Testis (tissue), 3 donors: ENCODE results near the gene WAPL. TPM values are rescaled to one million over a fixed set of nuclear protein-coding genes. Genes with fewer than 3 reads are reported as not detected.

Experiments used
- DNase-seq: peaks from one replicate; pipeline ENCODE4 v3.0.0-alpha.2; 2019
- H3K27ac ChIP-seq, 2 donors: fragments of 200-600 bp; sonication (generic); one replicate each; pipeline ENCODE4 v1.5.1; 2019
- H3K27me3 ChIP-seq: fragments of 200-600 bp; sonication (generic); one replicate; pipeline ENCODE4 v1.5.1; 2019
- H3K36me3 ChIP-seq: fragments of 200-600 bp; sonication (generic); one replicate; pipeline ENCODE4 v1.5.1; 2017; ENCODE audit warnings: low read depth; ENCODE audit errors: missing control alignments
- H3K4me1 ChIP-seq: fragments of 200-600 bp; sonication (generic); one replicate; pipeline ENCODE4 v1.5.1; 2019
- H3K4me3 ChIP-seq, 2 donors: fragments of 200-600 bp; sonication (generic); one replicate each; pipeline ENCODE4 v1.5.1; 2017 to 2019
- H3K9me3 ChIP-seq: fragments of 200-600 bp; sonication (generic); one replicate; pipeline ENCODE4 v1.5.1; 2017
- CTCF ChIP-seq, 3 experiments: fragments of 450-650 bp in 2 of 3; fragments of 200-600 bp in 1 of 3; sonication (generic) in 1 of 3; IDR thresholded peaks; one replicate each; pipeline ENCODE4 v1.5.1; 2016 to 2019; ENCODE audit warnings: antibody characterized with exemption in 3 of 3, mild to moderate bottlenecking in 2 of 3, moderate library complexity in 1 of 3
- POLR2A ChIP-seq: fragments of 450-650 bp; IDR thresholded peaks from one replicate; pipeline ENCODE4 v1.6.1; 2017; ENCODE audit warnings: antibody characterized with exemption, mild to moderate bottlenecking, moderate library complexity
- WGBS, 2 donors: methylation state at CpG; one replicate each; pipeline ENCODE4 v1.1.5; 2018; 5-methylcytosine and 5-hydroxymethylcytosine counted together
- intact Hi-C: fragments of 100-400 bp; cut with DNase I; formaldehyde crosslinking; loops from one replicate; pipeline ENCODE4 v1.15.1; 2023; ENCODE audit warnings: low total_unique reads
- polyA plus RNA-seq: library from polyadenylated mRNA; stranded (reverse); fragments of 350-450 nt; fragmentation: Illumina TruSeq; extraction: RNeasy Lipid Tissue Mini Kit (QIAGEN cat#74804); gene quantifications from one replicate; pipeline ENCODE4 v1.2.3, GENCODE V29; 2014; ENCODE audit warnings: low read depth, low replicate concordance; ENCODE audit not compliant: insufficient read depth
- total RNA-seq, 2 donors: library from RNA; depleted of rRNA; stranded (reverse); fragments of >200 nt; gene quantifications; one replicate each; pipeline ENCODE4 v1.2.3, GENCODE V29; 2016

WAPL gene
- total and polyA plus RNA-seq, 3 donors from 2014 or later = 65.7 to 89.8 (median 80.8) TPM

GRCh38 chr10:86524225-86524962 is 2.8 kb upstream of the WAPL start:
- 24 to 43% methylated on average over 1 of the region's 1 CpG for WGBS, 2 donors
- intact Hi-C loops = no loop called here
- no peaks in the 10 kb centered on the region for H3K27me3 ChIP-seq

GRCh38 chr10:86523348-86523747 is 1.8 kb upstream of the WAPL start:
- intact Hi-C loops = no loop called here
- Histone ChIP-seq H3K9me3 (no peaks in the 10 kb centered on the region), H3K27ac (no peak overlapping the region), H3K4me3 (no peak overlapping the region), H3K36me3 (no peaks in the 10 kb centered on the region), H3K4me1 (peaks cover 11% of the 10 kb centered on the region), H3K27me3 (no peaks in the 10 kb centered on the region)
- WGBS, 2 donors = 29 to 35% methylated on average over 1 of the region's 1 CpG
- no peak for TF ChIP-seq POLR2A
- TF ChIP-seq CTCF (IDR thresholded peaks at IDR 0.05) = no peak
- DNase-seq = peak; percentile 37

More at GRCh38 chr10:86524225-86524962, 2.8 kb upstream of the WAPL start:
- Histone ChIP-seq H3K36me3 (no peaks in the 10 kb centered on the region), H3K9me3 (no peaks in the 10 kb centered on the region), H3K4me1 (peaks cover 11% of the 10 kb centered on the region), H3K27ac (no peak overlapping the region), H3K4me3 (no peak overlapping the region)
- no peak for DNase-seq
- TF ChIP-seq CTCF (IDR thresholded peaks at IDR 0.05) (no peak), POLR2A (no peak)

- Histone ChIP-seq H3K27me3 (no peaks in the 10 kb centered on the region), H3K27ac (peak overlapping the region in 1 of 2 donors; percentile 98), H3K36me3 (no peaks in the 10 kb centered on the region), H3K4me1 (peaks cover 11% of the 10 kb centered on the region), H3K4me3 (peak overlapping the region; percentile 90 to 100), H3K9me3 (no peaks in the 10 kb centered on the region)
- intact Hi-C loops = no loop called here
- TF ChIP-seq POLR2A (no peak), CTCF (IDR thresholded peaks at IDR 0.05) (no peak)
- DNase-seq = no peak
- 7 to 13% methylated on average over 11 of the region's 11 CpGs for WGBS, 2 donors
These were observed 891 bp upstream of the WAPL start for GRCh38 chr10:86522510-86522855.

DNA sequence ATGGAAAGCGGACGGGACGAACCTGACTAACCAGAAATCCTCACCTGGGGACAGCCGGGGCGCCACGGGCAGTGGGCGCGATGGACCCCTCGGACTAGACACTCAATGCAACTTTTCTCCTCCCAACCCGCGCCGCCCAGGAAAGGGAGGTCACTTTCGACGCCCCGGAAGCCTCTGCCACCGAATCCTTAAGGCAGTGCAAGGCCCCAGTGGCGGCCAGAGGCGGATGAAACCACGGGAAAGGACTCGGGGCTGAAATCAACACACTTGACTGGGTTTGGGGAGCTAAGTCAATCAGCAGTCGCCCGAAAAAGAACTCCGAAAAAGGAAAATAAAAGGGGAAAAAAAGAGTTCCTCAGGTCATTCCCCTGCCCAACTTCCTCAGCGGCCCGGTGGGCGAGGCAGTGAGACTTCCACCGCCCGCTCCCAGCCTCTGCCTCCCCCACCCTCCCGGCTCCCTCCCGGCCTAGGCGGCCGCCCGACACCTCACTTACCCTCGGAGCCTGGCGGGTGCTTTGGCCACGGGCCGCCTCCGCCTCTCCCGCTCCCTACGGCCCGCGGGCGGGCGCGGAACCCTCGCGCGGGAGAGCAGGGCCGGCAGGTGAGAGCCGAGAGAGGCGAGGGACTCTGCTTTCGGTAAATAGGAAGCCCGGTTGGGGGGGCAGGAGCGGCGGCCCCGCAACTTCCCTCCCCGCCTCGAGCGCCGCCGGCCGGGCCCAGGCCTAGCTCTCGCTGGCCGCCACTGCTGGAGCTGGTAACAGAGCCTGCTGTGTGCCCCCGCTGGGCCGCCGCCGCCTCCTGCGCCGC is 518 bp downstream of the WAPL start:
- TF ChIP-seq POLR2A = no peak
- no peak for TF ChIP-seq CTCF (IDR thresholded peaks at IDR 0.05)
- Histone ChIP-seq H3K4me3 (peak overlapping the region; percentile 90 to 100), H3K9me3 (no peaks in the 10 kb centered on the region), H3K36me3 (no peaks in the 10 kb centered on the region), H3K27me3 (no peaks in the 10 kb centered on the region), H3K27ac (peak overlapping the region; percentile 96 to 98), H3K4me1 (peaks cover 11% of the 10 kb centered on the region)
- WGBS, 2 donors = 0 to 1% methylated on average over 29 to 60 of the region's 70 CpGs
- DNase-seq = peak; percentile 74
- intact Hi-C loops = no loop called here
